GM20000 (cell line): ENCODE measurements around the gene PECR.

Experiments
- DNase-seq: peaks from one replicate; pipeline ENCODE4 v3.0.0; 2012; ENCODE audit warnings: low spot score
- TF ChIP-seq, protein P1 (sequence below): IDR thresholded peaks from 2 replicates; pipeline ENCODE4 v1.5.1; 2012; ENCODE audit warnings: mild to moderate bottlenecking, control low read depth; ENCODE audit errors: extremely low read depth, missing control alignments

PECR gene

GRCh38 chr2:216055680-216056079 lies 25.9 kb downstream of the PECR start:
- TF ChIP-seq, protein P1, sequence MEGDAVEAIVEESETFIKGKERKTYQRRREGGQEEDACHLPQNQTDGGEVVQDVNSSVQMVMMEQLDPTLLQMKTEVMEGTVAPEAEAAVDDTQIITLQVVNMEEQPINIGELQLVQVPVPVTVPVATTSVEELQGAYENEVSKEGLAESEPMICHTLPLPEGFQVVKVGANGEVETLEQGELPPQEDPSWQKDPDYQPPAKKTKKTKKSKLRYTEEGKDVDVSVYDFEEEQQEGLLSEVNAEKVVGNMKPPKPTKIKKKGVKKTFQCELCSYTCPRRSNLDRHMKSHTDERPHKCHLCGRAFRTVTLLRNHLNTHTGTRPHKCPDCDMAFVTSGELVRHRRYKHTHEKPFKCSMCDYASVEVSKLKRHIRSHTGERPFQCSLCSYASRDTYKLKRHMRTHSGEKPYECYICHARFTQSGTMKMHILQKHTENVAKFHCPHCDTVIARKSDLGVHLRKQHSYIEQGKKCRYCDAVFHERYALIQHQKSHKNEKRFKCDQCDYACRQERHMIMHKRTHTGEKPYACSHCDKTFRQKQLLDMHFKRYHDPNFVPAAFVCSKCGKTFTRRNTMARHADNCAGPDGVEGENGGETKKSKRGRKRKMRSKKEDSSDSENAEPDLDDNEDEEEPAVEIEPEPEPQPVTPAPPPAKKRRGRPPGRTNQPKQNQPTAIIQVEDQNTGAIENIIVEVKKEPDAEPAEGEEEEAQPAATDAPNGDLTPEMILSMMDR = no peak

GRCh38 chr2:216052420-216052819 lies 29.2 kb downstream of the PECR start:
- TF ChIP-seq, protein P1 = no peak
- no peak for DNase-seq

More at GRCh38 chr2:216055680-216056079, 25.9 kb downstream of the PECR start:
- DNase-seq = no peak

DNA sequence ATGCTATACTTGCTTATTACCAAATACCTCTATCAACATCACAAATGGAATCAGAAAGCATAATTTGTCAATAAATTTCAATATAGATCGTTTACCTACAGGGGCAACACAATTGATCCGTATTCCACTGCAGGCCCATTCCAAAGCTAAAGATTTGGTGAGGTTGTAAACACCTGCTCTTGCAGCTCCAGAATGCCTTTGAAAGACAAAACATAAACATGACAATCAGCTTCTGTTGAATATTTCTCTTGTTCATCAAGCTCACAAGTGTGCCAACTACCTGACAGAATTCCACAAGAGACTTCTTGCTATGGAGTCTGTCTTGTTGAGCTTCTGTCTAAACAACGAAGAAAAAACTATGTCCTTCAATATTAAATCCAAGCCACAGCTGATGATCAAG lies 30.3 kb downstream of the PECR start:
- TF ChIP-seq, protein P1 = no peak
- DNase-seq = no peak

DNA sequence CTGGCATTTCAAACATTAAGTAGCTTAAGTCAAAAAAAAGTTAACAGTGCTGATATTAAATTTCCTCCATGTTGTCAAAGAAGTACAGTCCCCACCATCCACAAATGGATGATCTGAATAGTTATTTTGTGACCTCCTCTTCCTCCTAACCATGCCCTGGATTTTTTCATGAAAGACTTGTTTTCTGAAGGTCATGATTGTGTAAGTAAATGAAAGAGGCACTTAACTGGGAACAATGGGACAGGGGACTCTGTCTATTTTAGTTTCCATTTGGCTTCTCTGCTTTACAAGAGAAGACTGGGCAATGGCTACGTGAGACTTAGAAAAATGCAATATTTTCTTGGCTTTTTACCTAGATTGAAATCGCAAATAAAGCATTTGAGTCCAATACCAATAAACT lies 32.2 kb downstream of the PECR start:
- no peak for DNase-seq
- TF ChIP-seq, protein P1 = no peak

DNA sequence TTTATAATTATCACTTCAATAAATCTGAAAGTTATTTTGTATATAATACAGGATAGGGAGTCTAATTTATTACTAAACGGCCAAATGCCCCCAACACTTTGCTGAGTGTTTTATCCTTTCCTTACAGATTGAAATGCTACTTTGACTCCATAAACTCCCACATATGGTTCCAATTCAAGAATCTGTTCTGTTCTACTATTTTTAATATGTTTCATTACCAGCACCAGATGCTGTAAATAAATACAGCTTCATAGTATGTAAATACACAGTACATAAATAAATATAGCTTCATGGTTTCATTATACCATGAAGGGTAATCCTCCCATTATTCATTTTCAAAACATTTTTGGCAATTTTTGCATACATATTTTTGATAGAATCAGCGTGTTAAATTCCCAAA lies 34.2 kb downstream of the PECR start:
- DNase-seq = no peak
- TF ChIP-seq, protein P1 = no peak

DNA sequence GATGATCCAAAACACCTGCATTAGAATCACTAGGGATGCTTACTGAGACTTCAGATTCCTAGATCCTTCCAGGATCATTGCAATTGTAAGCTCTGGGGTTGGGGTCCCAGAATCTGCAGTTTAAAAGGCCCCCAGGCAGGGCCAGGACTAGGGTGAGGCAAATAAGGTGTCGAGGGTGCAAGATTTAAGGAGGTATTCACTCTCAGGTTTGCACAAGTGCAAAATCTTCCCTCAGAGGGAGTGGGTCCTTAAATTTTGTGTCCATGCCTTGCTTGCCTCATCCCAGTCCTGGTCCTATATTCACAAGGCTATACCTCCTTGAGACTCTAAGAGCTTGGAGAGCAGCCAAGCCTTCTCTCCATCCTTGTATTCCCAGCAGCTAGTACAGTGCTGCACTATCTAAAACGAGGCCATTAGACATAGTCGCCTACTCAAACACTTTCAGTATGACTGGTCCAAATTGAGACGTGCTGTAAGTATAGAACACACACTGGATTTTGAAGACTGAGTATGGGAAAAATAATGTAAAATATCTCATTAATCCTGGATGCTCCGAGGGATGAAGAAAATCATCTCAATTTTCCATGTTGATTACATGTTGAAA lies 36.6 kb downstream of the PECR start:
- no peak for DNase-seq
- TF ChIP-seq, protein P1 = no peak

DNA sequence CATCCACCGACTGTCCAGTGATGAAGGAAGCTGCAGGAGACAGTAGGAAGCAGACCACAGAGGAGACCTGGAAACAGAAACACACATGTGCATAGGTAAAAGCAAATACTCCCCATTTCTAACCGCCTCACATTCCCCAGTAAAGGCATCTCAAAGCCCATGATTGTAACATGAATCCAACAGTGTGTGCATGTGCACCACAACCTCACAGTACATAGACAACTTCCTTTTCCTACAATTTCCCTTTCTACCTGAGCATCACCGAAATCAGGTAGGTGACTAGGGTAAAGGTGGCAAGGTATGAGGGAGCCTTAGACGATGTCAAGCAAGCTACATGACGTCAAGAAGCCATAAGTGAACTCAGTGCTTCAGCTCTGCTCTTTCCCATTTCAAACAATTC lies 37.7 kb downstream of the PECR start:
- TF ChIP-seq, protein P1 = no peak

More for the DNA sequence above, 37.7 kb downstream of the PECR start:
- no peak for DNase-seq
